Measurements from ENCODE around the gene ITFG1. TPM values are rescaled to one million over a fixed set of nuclear protein-coding genes. Genes with fewer than 3 reads are reported as not detected.

The ITFG1 gene
- total and polyA plus RNA-seq, 2 of the 8 experiments (the other 6 are each of a cell fraction or from before 2014, with no cell fraction given), result 13.8 to 22.2 TPM

DNA sequence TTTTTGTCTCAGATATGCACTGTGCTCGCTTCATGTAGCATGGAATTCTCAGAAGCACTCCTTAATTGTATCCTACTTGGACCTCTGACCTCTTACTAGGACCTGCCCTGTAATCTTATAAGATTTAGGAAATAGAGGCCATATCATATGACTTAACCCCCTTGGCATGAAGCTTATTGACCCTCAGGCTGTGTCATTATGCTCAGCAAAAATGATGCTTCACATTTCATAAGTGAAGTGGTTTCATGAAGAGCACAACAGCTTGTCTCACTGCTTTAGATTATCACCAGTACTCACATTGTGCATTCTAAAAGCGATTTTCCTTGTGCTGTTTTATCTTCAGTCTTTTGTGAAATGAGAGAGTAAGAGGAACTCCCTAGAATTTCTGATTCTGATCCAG is 6.6 kb upstream of the ITFG1 start:
- no peak overlapping the region for H3K4me2 ChIP-seq (ENCODE audit: insufficient read depth in 1 of 2, low read depth in 2 of 2, low read length in 2 of 2)
- H3K56ac ChIP-seq (replicated peaks; ENCODE audit: insufficient read length, low read depth, low read length), result no peak overlapping the region
- no peak overlapping the region for H3K4me3 ChIP-seq (ENCODE audit: extremely low read depth in 1 of 4, insufficient read depth in 2 of 4, low read depth in 3 of 4, low read length in 4 of 4)
- no peak overlapping the region for H2AFZ ChIP-seq (ENCODE audit: low read length)
- no peak overlapping the region for H2BK15ac ChIP-seq (ENCODE audit: low read length)
- WGBS, 2 experiments (ENCODE audit: extremely low coverage in 1 of 2, insufficient coverage in 1 of 2, insufficient read length in 1 of 2, insufficient replicate concordance in 2 of 2, low coverage in 1 of 2, low lambda C conversion rate in 2 of 2, missing lambda C conversion rate in 1 of 2), result 94% methylated on average over 2 of the region's 2 CpGs; no CpG with 5 or more reads in 1 of the 2 experiments
- ChIA-PET CTCF (ENCODE audit: partially characterized antibody) (interaction anchor here (1.4 kb wide), 1 partner anchor 326 kb away, joined by 3 read pairs; no protein-coding TSS in a partner anchor), POLR2A (ENCODE audit: partially characterized antibody) (no interaction called here)
- H3K4me1 ChIP-seq (replicated peaks in 1 of 4; ENCODE audit: control insufficient read depth in 3 of 4, insufficient read depth in 4 of 4, low read length in 3 of 4), result peaks cover 0 to 7% (median 0%) of the 10 kb centered on the region in 4 experiments; a peak in 2 of 7 replicates
- H3K9me3 ChIP-seq (ENCODE audit: insufficient read depth in 2 of 2, low read depth in 1 of 2, low read length in 1 of 2), result no peaks in the 10 kb centered on the region
- H3K4ac ChIP-seq (replicated peaks; ENCODE audit: insufficient read length, low read depth, low read length), result no peak overlapping the region
- no peak overlapping the region for H4K8ac ChIP-seq (ENCODE audit: extremely low read depth, insufficient read depth, low read length)
- TF ChIP-seq SIRT6 (IDR thresholded peaks at IDR 0.05; ENCODE audit: low read length) (no peak), POLR2AphosphoS5 (IDR thresholded peaks at IDR 0.05; ENCODE audit: low read depth, low read length) (no peak), EGR1 (IDR thresholded peaks at IDR 0.05; ENCODE audit: borderline replicate concordance, low read depth, low read length) (no peak), NANOG (IDR thresholded peaks at IDR 0.05; ENCODE audit: insufficient read depth, low read depth, low read length, poor library complexity, severe bottlenecking) (no peak)
- TF ChIP-seq, protein P1, sequence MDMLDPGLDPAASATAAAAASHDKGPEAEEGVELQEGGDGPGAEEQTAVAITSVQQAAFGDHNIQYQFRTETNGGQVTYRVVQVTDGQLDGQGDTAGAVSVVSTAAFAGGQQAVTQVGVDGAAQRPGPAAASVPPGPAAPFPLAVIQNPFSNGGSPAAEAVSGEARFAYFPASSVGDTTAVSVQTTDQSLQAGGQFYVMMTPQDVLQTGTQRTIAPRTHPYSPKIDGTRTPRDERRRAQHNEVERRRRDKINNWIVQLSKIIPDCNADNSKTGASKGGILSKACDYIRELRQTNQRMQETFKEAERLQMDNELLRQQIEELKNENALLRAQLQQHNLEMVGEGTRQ (IDR thresholded peaks at IDR 0.05; ENCODE audit: low read length), result no peak
- H3K36me3 ChIP-seq (ENCODE audit: control insufficient read depth in 2 of 4, insufficient read depth in 4 of 4, low read length in 3 of 4), result no peaks in the 10 kb centered on the region; a peak in 1 of 8 replicates
- no peak overlapping the region for H2BK12ac ChIP-seq (ENCODE audit: low read depth, low read length)
- no peak overlapping the region for H4K5ac ChIP-seq (ENCODE audit: insufficient read length, low read depth, low read length)
- H3K18ac ChIP-seq (ENCODE audit: extremely low read depth, low read length), result no peak overlapping the region
- peaks cover 0 to 14% of the 10 kb centered on the region in 2 experiments; a peak in 1 of 4 replicates for H3K79me2 ChIP-seq (ENCODE audit: control insufficient read depth in 1 of 2, insufficient read depth in 2 of 2, low read length in 2 of 2)
- no peaks in the 10 kb centered on the region for H3K79me1 ChIP-seq (ENCODE audit: low read depth, low read length)
- H4K91ac ChIP-seq (replicated peaks; ENCODE audit: insufficient read length, low read length), result no peak overlapping the region
- H4K20me1 ChIP-seq (replicated peaks in 1 of 2; ENCODE audit: control insufficient read depth in 1 of 2, insufficient read depth in 2 of 2, low read length in 2 of 2), result no peaks in the 10 kb centered on the region
- H2AK5ac ChIP-seq (ENCODE audit: low read depth, low read length), result no peak overlapping the region
- no peak overlapping the region for H2BK120ac ChIP-seq (replicated peaks; ENCODE audit: low read depth, low read length)
- no peak overlapping the region for H3K14ac ChIP-seq (ENCODE audit: insufficient read length)
- H3K23ac ChIP-seq (ENCODE audit: insufficient read length), result no peak overlapping the region
- no peak overlapping the region for H3K9ac ChIP-seq (replicated peaks in 1 of 4; ENCODE audit: extremely low read depth in 1 of 4, low read depth in 3 of 4, low read length in 3 of 4)
- H2BK20ac ChIP-seq (ENCODE audit: low read length), result no peak overlapping the region
- FAIRE-seq (no peak), DNase-seq (ENCODE audit: low read depth in 1 of 2, low spot score in 2 of 2) (no peak)
- H3K27me3 ChIP-seq (replicated peaks in 1 of 4; ENCODE audit: control insufficient read depth in 3 of 4, extremely low read depth in 1 of 4, insufficient read depth in 3 of 4, low read length in 3 of 4), result no peaks in the 10 kb centered on the region
- no peak overlapping the region for H2BK5ac ChIP-seq (ENCODE audit: low read depth, low read length)
- no peaks in the 10 kb centered on the region; the same call in 1 of the 2 replicates for H3K23me2 ChIP-seq (ENCODE audit: low read depth, low read length)
- no peak overlapping the region for H3K27ac ChIP-seq (ENCODE audit: low read depth, low read length)

Data from H1 (cell line).